Measurements from ENCODE around the gene FAM114A2. TPM values are rescaled to one million over a fixed set of nuclear protein-coding genes. Genes with fewer than 3 reads are reported as not detected.
"Not testable (repeated sequence)": the region's sequence is repeated elsewhere in the genome, so short reads cannot be mapped to it uniquely, and the experiment has no call there.

The FAM114A2 gene
- total RNA-seq, 6 donors from 2014 or later, result 10.5 to 45.3 (median 17.1) TPM

DNA sequence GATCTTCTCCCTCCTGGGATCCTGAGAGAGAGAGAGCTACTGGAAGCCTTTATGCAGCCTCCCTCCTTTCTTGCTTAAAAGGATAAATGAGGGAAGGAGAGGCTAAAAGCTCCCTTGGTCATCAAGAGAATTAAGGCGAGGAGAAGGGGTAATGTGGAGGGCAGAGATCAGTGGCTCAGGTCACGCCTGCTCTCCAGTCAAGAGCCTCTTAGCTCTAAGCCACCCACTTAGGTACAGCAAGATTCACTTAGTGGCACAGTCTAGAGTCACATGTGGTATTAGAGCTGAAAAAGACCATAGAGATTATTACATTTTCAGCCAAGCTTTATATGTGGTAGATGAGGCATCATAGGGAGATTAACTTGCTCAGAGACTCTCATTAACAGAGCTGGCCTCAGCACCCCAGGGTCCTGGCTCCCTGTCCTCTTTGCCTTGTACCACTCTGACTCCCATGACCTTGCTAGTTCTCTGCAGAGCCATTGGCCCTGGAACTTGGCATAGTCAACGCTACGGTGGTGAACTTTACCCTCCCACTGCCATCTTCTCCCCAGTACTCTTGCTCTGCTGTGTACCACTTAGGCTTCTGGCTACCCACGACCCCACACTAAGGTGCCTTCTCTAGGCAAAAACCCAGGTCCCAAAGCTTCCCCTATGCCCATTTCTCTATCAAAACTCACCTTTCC is 37.7 kb upstream of the FAM114A2 start:
- 81 to 82% methylated on average over 5 of the region's 5 CpGs for WGBS, 2 donors

DNA sequence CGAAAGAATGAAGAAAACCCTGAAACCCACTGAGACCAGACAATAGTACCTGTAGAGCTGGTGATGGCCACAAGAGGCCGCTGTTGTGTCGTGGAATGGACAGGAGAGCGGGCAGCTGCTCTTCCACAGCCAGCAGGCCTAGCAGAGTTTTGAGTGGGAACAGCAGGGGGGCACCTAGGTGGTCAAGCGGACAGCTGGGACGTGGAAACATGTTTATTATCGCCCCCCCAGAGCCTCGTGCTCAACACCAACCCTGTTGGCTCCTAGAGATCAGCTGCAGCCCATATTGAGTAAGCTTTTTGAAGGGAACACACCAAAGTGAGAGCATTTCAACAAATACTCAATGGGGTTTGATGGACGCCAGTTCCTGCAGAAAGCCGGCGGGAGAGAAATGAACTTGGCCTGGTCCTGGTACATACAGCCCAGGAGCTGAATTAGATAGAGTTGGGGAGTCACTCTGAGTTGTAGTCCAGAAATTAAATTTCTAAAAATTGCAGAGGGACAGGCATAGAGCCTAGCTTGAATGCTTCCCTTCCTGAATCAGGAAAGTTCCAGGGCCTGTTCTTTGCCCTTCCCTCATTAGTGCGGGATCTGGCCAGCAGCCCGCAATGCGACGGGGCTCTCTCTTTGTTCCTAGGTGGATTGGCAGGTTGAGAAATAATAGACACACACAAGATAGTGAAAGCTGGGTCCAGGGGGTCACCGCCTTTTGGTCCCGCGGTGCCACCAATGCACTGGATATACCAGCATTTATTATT is 33.9 kb upstream of the FAM114A2 start:
- 36 to 39% methylated on average over 18 of the region's 18 CpGs for WGBS, 2 donors
- H3K36me3 ChIP-seq, result no peaks in the 10 kb centered on the region
- H3K4me3 ChIP-seq, result no peak overlapping the region
- peaks cover 5 to 13% (median 9%) of the 10 kb centered on the region in 4 donors for H3K4me1 ChIP-seq
- TF ChIP-seq, protein P1, sequence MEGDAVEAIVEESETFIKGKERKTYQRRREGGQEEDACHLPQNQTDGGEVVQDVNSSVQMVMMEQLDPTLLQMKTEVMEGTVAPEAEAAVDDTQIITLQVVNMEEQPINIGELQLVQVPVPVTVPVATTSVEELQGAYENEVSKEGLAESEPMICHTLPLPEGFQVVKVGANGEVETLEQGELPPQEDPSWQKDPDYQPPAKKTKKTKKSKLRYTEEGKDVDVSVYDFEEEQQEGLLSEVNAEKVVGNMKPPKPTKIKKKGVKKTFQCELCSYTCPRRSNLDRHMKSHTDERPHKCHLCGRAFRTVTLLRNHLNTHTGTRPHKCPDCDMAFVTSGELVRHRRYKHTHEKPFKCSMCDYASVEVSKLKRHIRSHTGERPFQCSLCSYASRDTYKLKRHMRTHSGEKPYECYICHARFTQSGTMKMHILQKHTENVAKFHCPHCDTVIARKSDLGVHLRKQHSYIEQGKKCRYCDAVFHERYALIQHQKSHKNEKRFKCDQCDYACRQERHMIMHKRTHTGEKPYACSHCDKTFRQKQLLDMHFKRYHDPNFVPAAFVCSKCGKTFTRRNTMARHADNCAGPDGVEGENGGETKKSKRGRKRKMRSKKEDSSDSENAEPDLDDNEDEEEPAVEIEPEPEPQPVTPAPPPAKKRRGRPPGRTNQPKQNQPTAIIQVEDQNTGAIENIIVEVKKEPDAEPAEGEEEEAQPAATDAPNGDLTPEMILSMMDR (IDR thresholded peaks at IDR 0.05), result peak; percentile 83 to 93 (median 88)
- no peak for TF ChIP-seq POLR2A (IDR thresholded peaks at IDR 0.05)
- no peak overlapping the region for H3K27ac ChIP-seq
- H3K9me3 ChIP-seq, result no peaks in the 10 kb centered on the region
- H3K27me3 ChIP-seq, result no peaks in the 10 kb centered on the region
- DNase-seq, result peak; percentile 17 to 83
- peak; percentile 91 to 96 for ATAC-seq (ENCODE audit: low FRiP score in 2 of 2)

More for the DNA sequence above, 37.7 kb upstream of the FAM114A2 start:
- TF ChIP-seq, protein P1 (IDR thresholded peaks at IDR 0.05), result no peak
- no peak for TF ChIP-seq EP300 (IDR thresholded peaks at IDR 0.05)
- no peak for TF ChIP-seq POLR2A (IDR thresholded peaks at IDR 0.05)
- no peaks in the 10 kb centered on the region for H3K27me3 ChIP-seq
- no peaks in the 10 kb centered on the region for H3K9me3 ChIP-seq
- H3K4me1 ChIP-seq, result peaks cover 15 to 18% (median 15%) of the 10 kb centered on the region in 4 donors
- ATAC-seq (ENCODE audit: low FRiP score in 2 of 2) (peak in 1 of 2 donors; percentile 45), DNase-seq (peak in 1 of 2 donors; percentile 54)
- H3K36me3 ChIP-seq, result no peaks in the 10 kb centered on the region
- no peak overlapping the region for H3K27ac ChIP-seq
- H3K4me3 ChIP-seq, result no peak overlapping the region

DNA sequence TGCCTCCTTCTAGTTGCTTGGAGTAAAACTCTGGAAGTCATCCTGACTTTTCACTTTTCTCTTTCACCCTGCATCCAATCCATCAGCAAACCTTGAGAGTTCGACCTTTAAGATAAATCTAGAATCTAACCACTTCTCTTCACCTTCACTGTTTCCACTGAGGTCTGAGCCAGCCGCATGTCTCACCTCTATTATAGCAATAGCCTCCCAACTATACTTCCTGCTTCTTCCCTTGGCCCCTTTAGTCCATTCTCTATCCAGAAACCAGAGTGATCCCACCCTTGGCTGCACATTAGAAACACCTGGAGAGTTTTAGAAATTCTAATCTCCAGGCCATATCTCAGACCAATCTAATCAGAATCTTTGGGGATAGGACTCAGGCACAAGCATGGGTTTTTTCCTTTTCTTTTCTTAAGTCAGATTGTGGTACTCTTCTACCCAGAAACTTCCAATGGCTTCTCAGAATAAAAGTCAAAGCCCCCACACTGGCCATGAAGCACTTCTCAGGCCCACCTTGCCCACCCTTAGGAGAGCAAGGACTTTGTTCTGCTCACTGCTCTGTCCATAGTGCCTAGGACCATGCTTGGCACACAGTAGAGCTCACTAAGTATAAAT is 33.2 kb upstream of the FAM114A2 start:
- peaks cover 0 to 9% (median 4%) of the 10 kb centered on the region in 4 donors for H3K4me1 ChIP-seq
- no peaks in the 10 kb centered on the region for H3K36me3 ChIP-seq
- H3K27ac ChIP-seq, result no peak overlapping the region
- WGBS, 2 donors, result 57 to 66% methylated on average over 2 of the region's 2 CpGs
- no peaks in the 10 kb centered on the region for H3K9me3 ChIP-seq
- ATAC-seq (ENCODE audit: low FRiP score in 2 of 2) (no peak), DNase-seq (no peak)
- TF ChIP-seq EP300 (IDR thresholded peaks at IDR 0.05), result no peak
- TF ChIP-seq POLR2A (IDR thresholded peaks at IDR 0.05), result no peak
- no peak for TF ChIP-seq POLR2AphosphoS5 (IDR thresholded peaks at IDR 0.05)
- TF ChIP-seq, protein P1 (IDR thresholded peaks at IDR 0.05), result no peak
- no peak overlapping the region for H3K4me3 ChIP-seq
- no peaks in the 10 kb centered on the region for H3K27me3 ChIP-seq

DNA sequence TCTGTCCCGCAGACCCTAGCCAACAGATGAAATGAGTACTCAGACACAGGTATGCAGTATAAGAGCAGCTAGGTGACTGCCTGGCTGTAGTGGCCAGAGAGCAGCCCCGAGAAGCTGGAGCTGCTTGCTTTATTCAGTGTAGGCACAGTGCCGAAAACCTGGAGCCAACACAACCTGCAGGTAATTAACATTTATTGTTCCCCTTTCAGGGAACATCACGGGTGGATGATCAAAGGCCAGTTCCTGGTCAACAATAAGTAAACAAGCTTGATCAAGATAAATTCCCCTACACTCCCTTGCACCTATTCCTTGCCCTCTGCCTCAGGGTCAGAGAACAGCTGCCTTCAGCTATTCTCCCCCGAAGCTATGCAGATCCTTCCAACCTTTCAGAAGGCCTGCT is 31.1 kb upstream of the FAM114A2 start:
- not testable (repeated sequence) for H3K9me3 ChIP-seq; ATAC-seq (ENCODE audit: low FRiP score in 2 of 2); H3K36me3 ChIP-seq; H3K4me1 ChIP-seq; H3K4me3 ChIP-seq; H3K27me3 ChIP-seq; H3K27ac ChIP-seq; DNase-seq
- 83 to 89% methylated on average over 4 to 5 of the region's 5 CpGs for WGBS, 2 donors

- no peaks in the 10 kb centered on the region for H3K27me3 ChIP-seq
- no peaks in the 10 kb centered on the region for H3K36me3 ChIP-seq
- no peaks in the 10 kb centered on the region for H3K9me3 ChIP-seq
- TF ChIP-seq POLR2AphosphoS5 (IDR thresholded peaks at IDR 0.05), result no peak
- TF ChIP-seq EP300 (IDR thresholded peaks at IDR 0.05), result no peak
- TF ChIP-seq, protein P1 (IDR thresholded peaks at IDR 0.05), result no peak
- no peak for TF ChIP-seq POLR2A (IDR thresholded peaks at IDR 0.05)
- no peak overlapping the region for H3K27ac ChIP-seq
- H3K4me1 ChIP-seq, result no peaks in the 10 kb centered on the region
- DNase-seq (no peak), ATAC-seq (ENCODE audit: low FRiP score in 2 of 2) (no peak)
- no peak overlapping the region for H3K4me3 ChIP-seq
Observed at GRCh38 chr5:154065971-154066370, 27.3 kb upstream of the FAM114A2 start.

All from upper lobe of left lung (tissue), 6 donors.